ENCODE data around the gene SUCLG1. TPM values are rescaled to one million over a fixed set of nuclear protein-coding genes. Genes with fewer than 3 reads are reported as not detected.

Gene SUCLG1
- total and polyA plus RNA-seq, 4 donors, result 60.5 to 149 (median 120) TPM

DNA sequence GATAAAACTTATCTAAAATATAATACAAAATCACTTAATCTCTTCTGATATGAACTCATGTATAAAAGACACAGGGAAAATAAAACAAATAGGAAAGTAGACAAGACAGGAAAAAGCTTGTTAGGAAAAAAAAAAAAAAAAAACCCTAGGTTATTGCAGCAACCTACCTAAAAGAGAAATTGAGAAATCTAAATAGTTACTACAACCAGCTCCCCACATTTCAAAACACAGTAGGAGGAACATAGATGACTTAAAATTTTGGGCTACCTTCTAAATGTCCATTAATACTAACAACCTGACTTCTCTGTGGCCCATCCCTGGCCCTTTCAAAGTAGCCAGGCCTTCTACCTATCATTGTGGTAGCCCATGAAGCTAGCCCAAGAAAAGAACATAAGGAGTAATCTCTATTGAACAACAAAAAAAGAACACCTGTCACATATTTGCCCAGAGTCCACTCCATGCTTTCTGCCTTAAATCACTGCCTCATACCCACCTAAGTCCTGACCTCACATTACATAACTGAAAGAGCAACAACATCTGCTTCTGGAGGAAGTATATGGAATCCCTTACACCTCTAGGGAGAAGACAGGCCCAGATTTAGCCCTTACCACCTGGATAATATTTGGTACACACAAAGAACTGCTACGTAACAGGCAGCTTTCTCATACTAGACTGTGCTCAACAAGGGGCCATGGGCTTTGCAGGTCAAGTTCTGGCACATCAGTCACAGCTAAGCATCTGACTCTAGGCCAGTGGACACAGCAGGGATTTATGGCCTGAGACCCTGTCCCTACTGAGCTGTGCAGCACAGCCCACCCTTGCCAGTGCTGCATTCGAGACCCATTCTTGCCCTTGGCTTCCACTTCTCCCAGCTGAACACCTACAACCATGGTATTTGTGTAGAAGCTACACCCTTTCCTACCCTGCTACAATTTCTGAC lies 8.5 kb downstream of the SUCLG1 start:
- no peaks in the 10 kb centered on the region for H3K9me3 ChIP-seq (ENCODE audit: control insufficient read depth in 4 of 4, low read length in 3 of 4)
- H3K4me3 ChIP-seq (ENCODE audit: low read depth in 1 of 3, low read length in 3 of 3), result no peak overlapping the region
- H3K9ac ChIP-seq (ENCODE audit: low read depth in 1 of 2, low read length in 2 of 2), result no peak overlapping the region
- no peak for DNase-seq (ENCODE audit: low spot score)
- WGBS, result 97% methylated on average over 2 of the region's 2 CpGs
- H3K36me3 ChIP-seq (ENCODE audit: control insufficient read depth in 4 of 4, insufficient read depth in 3 of 4, low read depth in 1 of 4, low read length in 3 of 4), result peaks cover 0 to 4% (median 3%) of the 10 kb centered on the region in 4 donors
- TF ChIP-seq HNF4A (conservative IDR thresholded peaks at IDR 0.05), result peak in 1 of 2 donors; percentile 16
- TF ChIP-seq, protein P1, sequence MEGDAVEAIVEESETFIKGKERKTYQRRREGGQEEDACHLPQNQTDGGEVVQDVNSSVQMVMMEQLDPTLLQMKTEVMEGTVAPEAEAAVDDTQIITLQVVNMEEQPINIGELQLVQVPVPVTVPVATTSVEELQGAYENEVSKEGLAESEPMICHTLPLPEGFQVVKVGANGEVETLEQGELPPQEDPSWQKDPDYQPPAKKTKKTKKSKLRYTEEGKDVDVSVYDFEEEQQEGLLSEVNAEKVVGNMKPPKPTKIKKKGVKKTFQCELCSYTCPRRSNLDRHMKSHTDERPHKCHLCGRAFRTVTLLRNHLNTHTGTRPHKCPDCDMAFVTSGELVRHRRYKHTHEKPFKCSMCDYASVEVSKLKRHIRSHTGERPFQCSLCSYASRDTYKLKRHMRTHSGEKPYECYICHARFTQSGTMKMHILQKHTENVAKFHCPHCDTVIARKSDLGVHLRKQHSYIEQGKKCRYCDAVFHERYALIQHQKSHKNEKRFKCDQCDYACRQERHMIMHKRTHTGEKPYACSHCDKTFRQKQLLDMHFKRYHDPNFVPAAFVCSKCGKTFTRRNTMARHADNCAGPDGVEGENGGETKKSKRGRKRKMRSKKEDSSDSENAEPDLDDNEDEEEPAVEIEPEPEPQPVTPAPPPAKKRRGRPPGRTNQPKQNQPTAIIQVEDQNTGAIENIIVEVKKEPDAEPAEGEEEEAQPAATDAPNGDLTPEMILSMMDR (IDR thresholded peaks at IDR 0.05; ENCODE audit: low read depth, low read length, missing input control), result no peak
- TF ChIP-seq TAF1 (conservative IDR thresholded peaks at IDR 0.05), result no peak
- TF ChIP-seq, protein P2, sequence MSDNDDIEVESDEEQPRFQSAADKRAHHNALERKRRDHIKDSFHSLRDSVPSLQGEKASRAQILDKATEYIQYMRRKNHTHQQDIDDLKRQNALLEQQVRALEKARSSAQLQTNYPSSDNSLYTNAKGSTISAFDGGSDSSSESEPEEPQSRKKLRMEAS (IDR thresholded peaks at IDR 0.05), result no peak
- TF ChIP-seq GABPA (IDR thresholded peaks at IDR 0.05 in 1 of 2, conservative IDR thresholded peaks at IDR 0.05 in 1 of 2), result no peak
- TF ChIP-seq, protein P3, sequence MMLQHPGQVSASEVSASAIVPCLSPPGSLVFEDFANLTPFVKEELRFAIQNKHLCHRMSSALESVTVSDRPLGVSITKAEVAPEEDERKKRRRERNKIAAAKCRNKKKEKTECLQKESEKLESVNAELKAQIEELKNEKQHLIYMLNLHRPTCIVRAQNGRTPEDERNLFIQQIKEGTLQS (IDR thresholded peaks at IDR 0.05), result no peak
- TF ChIP-seq, protein P4, sequence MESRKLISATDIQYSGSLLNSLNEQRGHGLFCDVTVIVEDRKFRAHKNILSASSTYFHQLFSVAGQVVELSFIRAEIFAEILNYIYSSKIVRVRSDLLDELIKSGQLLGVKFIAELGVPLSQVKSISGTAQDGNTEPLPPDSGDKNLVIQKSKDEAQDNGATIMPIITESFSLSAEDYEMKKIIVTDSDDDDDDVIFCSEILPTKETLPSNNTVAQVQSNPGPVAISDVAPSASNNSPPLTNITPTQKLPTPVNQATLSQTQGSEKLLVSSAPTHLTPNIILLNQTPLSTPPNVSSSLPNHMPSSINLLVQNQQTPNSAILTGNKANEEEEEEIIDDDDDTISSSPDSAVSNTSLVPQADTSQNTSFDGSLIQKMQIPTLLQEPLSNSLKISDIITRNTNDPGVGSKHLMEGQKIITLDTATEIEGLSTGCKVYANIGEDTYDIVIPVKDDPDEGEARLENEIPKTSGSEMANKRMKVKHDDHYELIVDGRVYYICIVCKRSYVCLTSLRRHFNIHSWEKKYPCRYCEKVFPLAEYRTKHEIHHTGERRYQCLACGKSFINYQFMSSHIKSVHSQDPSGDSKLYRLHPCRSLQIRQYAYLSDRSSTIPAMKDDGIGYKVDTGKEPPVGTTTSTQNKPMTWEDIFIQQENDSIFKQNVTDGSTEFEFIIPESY (IDR thresholded peaks at IDR 0.05), result no peak
- TF ChIP-seq RXRA (IDR thresholded peaks at IDR 0.05), result peak in 1 of 2 donors; percentile 22
- peak in 1 of 2 donors; percentile 5 for TF ChIP-seq RAD21 (IDR thresholded peaks at IDR 0.05)
- TF ChIP-seq FOXA1 (IDR thresholded peaks at IDR 0.05), result no peak
- no peak for TF ChIP-seq SP1 (IDR thresholded peaks at IDR 0.05)
- no peak for TF ChIP-seq NR2F2 (IDR thresholded peaks at IDR 0.05)
- H3K27ac ChIP-seq (ENCODE audit: low read depth in 1 of 2, low read length in 2 of 2), result peak overlapping the region in 1 of 2 donors; percentile 9
- H3K27me3 ChIP-seq (ENCODE audit: control insufficient read depth in 4 of 4, insufficient read depth in 4 of 4, low read length in 3 of 4), result no peaks in the 10 kb centered on the region
- H3K4me1 ChIP-seq (ENCODE audit: control insufficient read depth in 4 of 4, insufficient read depth in 4 of 4, low read length in 3 of 4), result peaks cover 3 to 26% (median 12%) of the 10 kb centered on the region in 4 donors

DNA sequence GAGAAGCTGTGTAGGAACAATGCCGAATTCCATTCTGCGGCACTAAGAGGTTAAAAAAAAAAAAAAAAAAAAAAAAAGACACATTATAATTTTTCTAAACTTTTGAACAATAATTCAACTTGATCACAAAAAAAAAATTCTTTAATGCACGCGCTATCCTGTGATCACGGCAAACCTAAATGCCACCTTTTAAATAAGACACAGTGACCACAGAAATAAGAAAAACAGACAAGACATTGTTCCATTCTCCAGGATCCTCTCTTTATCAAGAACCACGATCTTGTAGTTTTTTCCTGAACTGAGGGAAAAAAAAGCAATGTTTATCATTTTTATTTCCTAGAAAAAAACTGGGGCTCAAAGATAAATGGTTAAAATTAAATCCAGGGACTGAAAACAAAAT lies 9.4 kb downstream of the SUCLG1 start:
- Histone ChIP-seq H3K27ac (ENCODE audit: low read depth in 1 of 2, low read length in 2 of 2) (no peak overlapping the region), H3K9me3 (ENCODE audit: control insufficient read depth in 4 of 4, low read length in 3 of 4) (no peaks in the 10 kb centered on the region), H3K27me3 (ENCODE audit: control insufficient read depth in 4 of 4, insufficient read depth in 4 of 4, low read length in 3 of 4) (no peaks in the 10 kb centered on the region), H3K4me3 (ENCODE audit: low read depth in 1 of 3, low read length in 3 of 3) (no peak overlapping the region), H3K36me3 (ENCODE audit: control insufficient read depth in 4 of 4, insufficient read depth in 3 of 4, low read depth in 1 of 4, low read length in 3 of 4) (peaks cover 2 to 5% (median 3%) of the 10 kb centered on the region in 4 donors), H3K4me1 (ENCODE audit: control insufficient read depth in 4 of 4, insufficient read depth in 4 of 4, low read length in 3 of 4) (peaks cover 3 to 24% (median 11%) of the 10 kb centered on the region in 4 donors), H3K9ac (ENCODE audit: low read depth in 1 of 2, low read length in 2 of 2) (no peak overlapping the region)
- 92% methylated on average over 6 of the region's 6 CpGs for WGBS
- DNase-seq (ENCODE audit: low spot score), result no peak
- TF ChIP-seq RXRA (IDR thresholded peaks at IDR 0.05) (no peak), JUND (IDR thresholded peaks at IDR 0.05) (no peak), YY1 (IDR thresholded peaks at IDR 0.05) (no peak), GABPA (IDR thresholded peaks at IDR 0.05 in 1 of 2, conservative IDR thresholded peaks at IDR 0.05 in 1 of 2) (no peak), HNF4G (IDR thresholded peaks at IDR 0.05) (no peak), HNF4A (conservative IDR thresholded peaks at IDR 0.05) (no peak), EGR1 (IDR thresholded peaks at IDR 0.05; ENCODE audit: low read depth in 2 of 2) (no peak), NR2F2 (IDR thresholded peaks at IDR 0.05) (no peak), FOXA2 (IDR thresholded peaks at IDR 0.05) (no peak), SP1 (IDR thresholded peaks at IDR 0.05) (no peak), FOXA1 (IDR thresholded peaks at IDR 0.05) (no peak), TAF1 (conservative IDR thresholded peaks at IDR 0.05) (no peak)
- TF ChIP-seq, protein P4 (IDR thresholded peaks at IDR 0.05), result no peak
- TF ChIP-seq, protein P1 (IDR thresholded peaks at IDR 0.05; ENCODE audit: low read depth, low read length, missing input control), result no peak
- TF ChIP-seq, protein P3 (IDR thresholded peaks at IDR 0.05), result no peak
